Karpas-422 (cell line): ENCODE measurements around the gene SYCE3. TPM values are rescaled to one million over a fixed set of nuclear protein-coding genes. Genes with fewer than 3 reads are reported as not detected.
"Not testable (repeated sequence)": the region's sequence is repeated elsewhere in the genome, so short reads cannot be mapped to it uniquely, and the experiment has no call there.

Source experiments
- DNase-seq: peaks from one replicate; pipeline ENCODE4 v3.0.0-alpha.2; 2015
- H2AFZ ChIP-seq: fragments of 200-600 bp; sonication (generic); 2 replicates; pipeline ENCODE4 v1.6.1; 2014; ENCODE audit warnings: antibody characterized with exemption, low read length, mixed read lengths
- H3K27ac ChIP-seq: fragments of 200-600 bp; sonication (generic); 2 replicates; pipeline ENCODE4 v1.5.1; 2014; ENCODE audit warnings: mild to moderate bottlenecking, low read length, moderate library complexity
- H3K27me3 ChIP-seq: fragments of 200-600 bp; sonication (generic); 2 replicates; pipeline ENCODE4 v1.6.1; 2014; ENCODE audit warnings: low read length, mixed read lengths
- H3K36me3 ChIP-seq: fragments of 200-600 bp; sonication (generic); 2 replicates; pipeline ENCODE4 v1.6.1; 2014; ENCODE audit warnings: low read length, mixed read lengths; ENCODE audit not compliant: insufficient read depth
- H3K4me1 ChIP-seq: fragments of 200-600 bp; sonication (generic); 2 replicates; pipeline ENCODE4 v1.6.1; 2014; ENCODE audit warnings: mild to moderate bottlenecking, low read length, mixed read lengths
- H3K4me2 ChIP-seq: fragments of 200-600 bp; sonication (generic); 2 replicates; pipeline ENCODE4 v1.6.1; 2014; ENCODE audit warnings: low read length, low read depth, mild to moderate bottlenecking; ENCODE audit not compliant: poor library complexity, severe bottlenecking
- H3K4me3 ChIP-seq: fragments of 200-600 bp; sonication (generic); 2 replicates; pipeline ENCODE4 v1.5.1; 2014; ENCODE audit warnings: mild to moderate bottlenecking, antibody characterized with exemption, low read length, mixed read lengths
- H3K79me2 ChIP-seq: fragments of 200-600 bp; sonication (generic); 2 replicates; pipeline ENCODE4 v1.6.1; 2014; ENCODE audit warnings: mild to moderate bottlenecking, low read length, mixed read lengths
- H3K9ac ChIP-seq: fragments of 200-600 bp; sonication (generic); 2 replicates; pipeline ENCODE4 v1.6.0; 2014; ENCODE audit warnings: low read length
- H3K9me2 ChIP-seq: fragments of 200-600 bp; sonication (generic), shearing (Covaris generic); replicated peaks from 2 replicates; pipeline ENCODE4 v1.6.0; 2014; ENCODE audit warnings: mild to moderate bottlenecking, low read length, moderate library complexity; ENCODE audit not compliant: insufficient read depth
- H3K9me3 ChIP-seq: fragments of 300-700, 200-600 bp; sonication (generic); 2 replicates; pipeline ENCODE4 v1.6.1; 2014; ENCODE audit warnings: low read length, mixed read lengths
- H4K20me1 ChIP-seq: fragments of 200-600 bp; sonication (generic); 2 replicates; pipeline ENCODE4 v1.6.1; 2014; ENCODE audit warnings: mild to moderate bottlenecking, antibody characterized with exemption, low read length, low read depth; ENCODE audit not compliant: insufficient read depth
- total RNA-seq: library from RNA; depleted of rRNA; stranded (reverse); fragments of >200 nt; shearing (Covaris generic); gene quantifications from 2 replicates; pipeline ENCODE4 v1.2.3, GENCODE V29; 2014; ENCODE audit warnings: low replicate concordance

SYCE3 gene
- total RNA-seq, 1 experiment from 2014 or later: not detected

DNA sequence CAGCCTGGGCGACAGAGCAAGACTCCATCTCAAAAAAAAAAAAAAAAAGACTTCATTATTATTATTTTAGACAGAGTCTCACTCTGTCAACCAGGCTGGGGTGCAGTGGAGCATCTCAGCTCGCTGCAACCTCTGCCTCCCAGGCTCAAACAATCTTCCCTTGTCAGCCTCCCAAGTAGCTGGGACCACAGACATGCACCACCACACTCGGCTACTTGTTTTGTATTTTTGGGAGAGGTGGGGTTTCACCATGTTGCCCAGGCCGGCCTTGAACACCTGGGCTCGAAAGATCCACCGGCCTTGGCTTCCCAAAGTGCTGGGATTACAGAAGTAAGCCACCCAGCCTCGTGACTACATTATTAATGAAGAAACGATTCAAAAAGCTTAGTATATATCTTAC, 27.6 kb downstream of the SYCE3 start:
- Histone ChIP-seq H3K4me1 (peaks cover 75% of the 10 kb centered on the region), H3K27me3 (no peaks in the 10 kb centered on the region), H2AFZ (peak overlapping the region; percentile 88), H3K9ac (peak overlapping the region; percentile 54), H3K4me2 (peak overlapping the region; percentile 63), H3K36me3 (no peaks in the 10 kb centered on the region), H3K27ac (peak overlapping the region; percentile 95), H3K79me2 (no peaks in the 10 kb centered on the region), H3K9me2 (no peaks in the 10 kb centered on the region), H3K4me3 (peak overlapping the region; percentile 31; the same call in 1 of the 2 replicates), H4K20me1 (no peaks in the 10 kb centered on the region), H3K9me3 (no peaks in the 10 kb centered on the region)
- peak; percentile 93 for DNase-seq

DNA sequence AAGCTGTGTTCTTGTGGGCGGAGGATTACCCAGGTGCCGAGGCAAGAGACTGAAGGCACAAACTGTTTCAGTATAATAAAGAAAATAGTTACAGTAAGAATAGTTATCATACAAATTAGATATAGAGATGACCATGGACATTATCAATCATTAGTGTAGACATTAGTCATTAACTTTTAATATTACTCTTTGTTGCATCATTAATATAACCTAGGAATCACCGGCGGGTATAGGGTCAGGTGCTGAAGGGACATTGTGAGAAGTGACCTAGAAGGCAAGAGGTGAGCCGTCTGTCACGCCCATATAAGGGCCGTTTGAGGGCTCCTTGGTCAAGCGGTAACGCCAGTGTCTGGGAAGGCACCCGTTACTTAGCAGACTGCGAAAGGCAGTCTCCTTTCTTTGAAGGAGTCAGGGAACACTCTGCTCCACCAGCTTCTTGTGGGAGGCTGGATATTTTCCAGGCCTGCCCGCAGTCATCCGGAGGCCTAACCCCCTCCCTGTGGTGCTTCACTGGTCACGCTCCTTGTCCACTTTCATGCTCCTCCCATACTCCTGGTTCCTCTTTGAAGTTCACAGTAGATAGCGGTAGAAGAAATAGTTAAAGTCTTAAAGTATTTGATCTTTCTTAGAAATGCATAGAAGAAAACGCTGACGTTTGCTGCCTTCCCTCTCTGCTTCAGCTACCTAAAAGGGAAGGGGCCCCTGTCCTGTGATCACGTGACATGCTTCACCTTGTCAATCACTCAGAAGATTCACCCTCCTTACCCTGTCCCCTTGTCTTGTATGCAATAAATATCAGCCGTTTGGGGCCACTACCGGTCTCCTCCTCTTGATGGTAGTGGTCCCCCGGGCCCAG, 28.6 kb downstream of the SYCE3 start:
- H3K79me2 ChIP-seq, H3K9me3 ChIP-seq, H4K20me1 ChIP-seq, H3K36me3 ChIP-seq, H3K9me2 ChIP-seq, H3K27me3 ChIP-seq: not testable (repeated sequence)
- H3K9ac ChIP-seq: peak overlapping the region; percentile 62
- peak overlapping the region; percentile 55 for H3K4me3 ChIP-seq
- DNase-seq: peak; percentile 91
- peak overlapping the region; percentile 95 for H3K27ac ChIP-seq
- H3K4me1 ChIP-seq: peaks cover 65% of the 10 kb centered on the region
- peak overlapping the region; percentile 75 for H3K4me2 ChIP-seq
- H2AFZ ChIP-seq: 0 out of 2 replicates have a peak overlapping the region, but pooled peaks have one; percentile 40

DNA sequence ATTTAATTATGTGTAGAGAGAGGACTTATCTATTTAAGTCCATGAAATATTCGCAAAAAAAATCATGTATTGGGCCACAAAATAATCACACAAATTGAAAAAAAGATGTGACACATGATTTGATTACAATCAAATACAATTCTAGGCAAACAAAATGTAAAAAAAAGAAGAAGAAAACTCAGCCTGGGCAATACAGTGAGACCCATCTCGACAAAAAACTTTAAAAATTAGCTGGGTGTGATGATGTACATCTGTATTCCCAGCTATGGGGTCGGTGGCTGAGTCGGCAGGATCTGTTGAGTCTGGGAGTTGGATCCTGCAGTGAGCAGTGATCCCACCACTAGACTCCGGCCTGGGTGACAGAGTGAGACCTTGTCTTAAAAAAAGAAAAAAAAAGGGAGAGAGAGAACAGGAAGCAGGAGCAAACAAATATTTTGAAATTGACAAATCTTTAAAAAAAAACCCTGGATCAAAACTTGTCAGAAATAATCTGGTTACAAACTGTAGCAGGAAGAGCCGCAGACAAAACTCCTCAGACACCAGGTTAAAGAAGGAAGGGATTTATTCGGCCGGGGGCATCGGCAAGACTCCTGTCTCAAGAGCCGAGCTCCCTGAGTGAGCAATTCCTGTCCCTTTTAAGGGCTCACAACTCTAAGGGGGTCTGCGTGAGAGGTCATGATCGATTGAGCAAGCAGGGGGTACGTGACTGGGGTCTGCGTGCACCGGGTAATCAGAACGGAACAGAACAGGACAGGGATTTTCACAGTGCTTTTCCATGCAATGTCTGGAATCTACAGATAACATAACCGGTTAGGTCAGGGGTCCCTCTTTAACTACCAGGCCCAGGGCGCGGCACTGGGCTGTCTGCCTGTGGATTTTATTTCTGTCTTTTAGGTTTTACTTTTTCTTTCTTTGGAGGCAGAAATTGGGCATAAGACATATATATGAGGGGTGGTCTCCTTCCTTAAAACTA, 29.6 kb downstream of the SYCE3 start:
- Histone ChIP-seq H3K27ac (peak overlapping the region; percentile 95), H3K4me1 (peaks cover 64% of the 10 kb centered on the region), H3K36me3 (no peaks in the 10 kb centered on the region), H3K79me2 (no peaks in the 10 kb centered on the region), H3K9ac (peak overlapping the region; percentile 88), H4K20me1 (no peaks in the 10 kb centered on the region), H3K4me2 (peak overlapping the region; percentile 75), H3K4me3 (peak overlapping the region; percentile 78), H3K27me3 (no peaks in the 10 kb centered on the region), H3K9me2 (no peaks in the 10 kb centered on the region), H3K9me3 (no peaks in the 10 kb centered on the region), H2AFZ (no peak overlapping the region)
- peak; percentile 48 for DNase-seq

DNA sequence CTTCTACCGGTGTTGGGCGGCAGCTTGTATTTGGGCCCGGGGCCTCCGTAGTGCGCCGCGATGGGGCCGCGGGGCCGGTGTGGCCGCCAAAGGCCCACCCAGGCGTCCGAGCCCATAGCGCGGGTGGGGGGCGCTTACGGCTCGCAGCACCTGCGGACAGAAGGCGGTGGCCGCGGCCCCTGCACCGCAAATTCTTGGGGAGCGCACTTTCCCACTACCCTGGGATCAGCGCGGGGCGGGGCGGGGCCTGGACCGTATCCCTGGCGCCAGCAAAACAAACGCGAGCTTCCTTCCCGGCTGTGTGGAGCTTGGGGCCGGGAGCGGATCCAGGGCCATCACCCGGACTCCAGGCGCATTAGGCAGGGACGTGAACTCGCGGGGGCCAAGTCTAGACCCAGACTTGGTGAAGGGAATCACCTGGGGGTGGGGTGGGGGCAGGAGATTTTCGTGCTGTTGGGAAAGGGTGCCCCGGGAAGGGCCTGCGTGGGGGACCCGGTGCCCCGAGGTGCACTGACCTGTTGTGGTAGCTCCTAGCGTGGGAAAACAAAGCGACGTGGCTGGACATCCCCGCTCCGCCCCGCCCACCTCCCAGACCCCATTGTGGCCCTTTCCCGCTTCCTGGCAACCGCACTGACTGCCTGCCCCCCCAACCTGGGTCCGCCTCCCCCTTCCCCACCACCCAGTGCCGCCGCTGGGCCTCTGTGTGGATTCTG, 30.6 kb downstream of the SYCE3 start:
- Histone ChIP-seq H3K4me2 (peak overlapping the region; percentile 75), H3K9me3 (no peaks in the 10 kb centered on the region), H3K27me3 (no peaks in the 10 kb centered on the region), H3K9me2 (no peaks in the 10 kb centered on the region), H3K4me1 (peaks cover 69% of the 10 kb centered on the region), H3K79me2 (no peaks in the 10 kb centered on the region), H3K9ac (peak overlapping the region; percentile 88), H3K36me3 (no peaks in the 10 kb centered on the region), H3K4me3 (peak overlapping the region; percentile 78), H3K27ac (peak overlapping the region; percentile 95), H4K20me1 (no peaks in the 10 kb centered on the region), H2AFZ (no peak overlapping the region; the same call in 1 of the 2 replicates)
- DNase-seq: peak; percentile 46

DNA sequence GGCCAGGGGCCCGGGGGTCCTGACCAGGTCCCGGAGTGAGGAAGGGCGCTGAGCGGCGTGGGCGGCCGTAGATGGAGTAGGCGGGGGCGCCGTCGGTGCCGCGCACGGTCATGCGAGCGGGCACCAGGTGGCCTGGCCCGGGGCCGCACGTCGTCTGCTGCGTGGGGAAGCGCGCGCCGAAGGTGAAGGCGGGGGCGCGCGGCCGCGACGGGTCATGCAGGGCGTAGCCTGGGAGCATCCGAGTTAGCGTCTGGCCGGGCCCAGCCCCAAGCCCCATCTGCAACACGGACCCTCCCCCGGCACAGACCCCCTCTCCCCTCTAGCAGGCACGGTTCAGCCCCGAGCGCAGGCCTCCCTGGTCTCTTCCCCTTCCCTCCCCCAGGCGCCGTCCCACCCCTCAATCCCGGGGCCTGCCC, 31.2 kb downstream of the SYCE3 start:
- Histone ChIP-seq H3K36me3 (no peaks in the 10 kb centered on the region), H3K9ac (peak overlapping the region; percentile 88), H3K4me1 (peaks cover 75% of the 10 kb centered on the region), H3K79me2 (no peaks in the 10 kb centered on the region), H3K9me2 (no peaks in the 10 kb centered on the region), H4K20me1 (no peaks in the 10 kb centered on the region), H3K27me3 (no peaks in the 10 kb centered on the region), H3K9me3 (no peaks in the 10 kb centered on the region), H3K4me2 (peak overlapping the region; percentile 75), H3K27ac (peak overlapping the region; percentile 95), H3K4me3 (peak overlapping the region; percentile 78), H2AFZ (no peak overlapping the region; the same call in 1 of the 2 replicates)
- DNase-seq: peak; percentile 90

DNA sequence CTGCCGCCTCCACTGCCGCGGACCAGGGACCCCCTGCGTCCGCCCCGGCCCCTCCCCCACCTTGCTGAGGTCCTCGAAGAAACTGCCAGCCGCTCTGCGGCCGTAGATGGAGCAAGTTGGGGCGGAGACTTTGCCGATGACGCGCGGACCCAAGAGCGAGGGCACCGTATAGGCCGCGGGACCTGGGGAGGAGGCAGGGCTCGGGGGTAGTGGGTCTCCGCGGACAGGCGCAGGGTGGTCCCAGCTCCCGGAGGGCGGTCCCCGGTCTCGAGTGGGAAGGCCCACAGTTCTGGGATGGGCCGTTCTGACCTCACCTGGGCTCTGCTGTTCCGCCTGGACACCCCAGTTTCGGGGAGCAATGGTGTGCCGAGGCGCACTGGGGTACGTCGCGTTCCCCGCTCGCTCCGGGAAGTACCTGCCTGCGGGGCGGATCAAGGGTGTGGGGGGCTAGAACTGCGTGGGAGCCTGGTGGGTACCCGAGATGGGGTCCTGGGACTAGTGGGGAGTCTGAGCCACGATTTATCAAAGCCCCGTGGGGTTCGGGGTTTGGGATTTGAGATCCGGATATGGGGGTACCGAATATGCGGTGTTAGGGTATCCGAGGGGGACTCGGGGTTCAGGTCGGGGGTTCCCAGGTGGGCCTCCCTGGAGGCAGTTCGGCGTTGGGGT, 31.7 kb downstream of the SYCE3 start:
- Histone ChIP-seq H3K9ac (peak overlapping the region; percentile 88), H3K27ac (peak overlapping the region; percentile 95), H3K9me2 (no peaks in the 10 kb centered on the region), H3K4me1 (peaks cover 71% of the 10 kb centered on the region), H4K20me1 (no peaks in the 10 kb centered on the region), H2AFZ (no peak overlapping the region; the same call in 1 of the 2 replicates), H3K4me2 (peak overlapping the region; percentile 75), H3K4me3 (peak overlapping the region; percentile 78), H3K9me3 (no peaks in the 10 kb centered on the region), H3K27me3 (no peaks in the 10 kb centered on the region), H3K79me2 (no peaks in the 10 kb centered on the region), H3K36me3 (no peaks in the 10 kb centered on the region)
- peak; percentile 95 for DNase-seq

DNA sequence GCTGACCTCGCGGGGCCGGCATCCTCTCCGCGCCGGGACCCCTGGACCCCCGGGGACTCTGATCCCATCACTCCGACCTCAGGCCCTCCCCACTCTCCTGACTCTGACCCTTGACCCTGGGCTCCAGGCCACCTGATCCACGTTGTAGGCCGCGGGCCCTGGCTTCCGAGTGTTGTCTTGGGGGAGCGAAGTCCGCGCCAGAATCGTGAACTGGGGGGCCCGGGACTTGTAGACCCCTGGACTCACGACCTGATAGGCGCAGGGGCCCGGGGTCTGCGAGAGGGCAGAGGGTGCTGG, 32.2 kb downstream of the SYCE3 start:
- Histone ChIP-seq H3K4me1 (peaks cover 66% of the 10 kb centered on the region), H3K27me3 (no peaks in the 10 kb centered on the region), H3K36me3 (no peaks in the 10 kb centered on the region), H3K27ac (peak overlapping the region; percentile 95), H3K9me2 (no peaks in the 10 kb centered on the region), H3K9ac (peak overlapping the region; percentile 88), H3K4me2 (peak overlapping the region; percentile 75), H3K79me2 (no peaks in the 10 kb centered on the region), H3K9me3 (no peaks in the 10 kb centered on the region), H4K20me1 (no peaks in the 10 kb centered on the region), H3K4me3 (peak overlapping the region; percentile 78), H2AFZ (no peak overlapping the region)
- DNase-seq: no peak
